Naive thymus-derived CD4-positive, alpha-beta T cell (primary cell): ENCODE measurements around the gene ZNF408. TPM values are rescaled to one million over a fixed set of nuclear protein-coding genes. Genes with fewer than 3 reads are reported as not detected.

ENCODE experiments used
- microRNA-seq: library from miRNA; unstranded; fragments of <30 nt; microRNA quantifications from one replicate; pipeline ENCODE4 v1.2.0, GENCODE V29; 2022; ENCODE audit warnings: borderline microRNAs expressed
- polyA plus RNA-seq, 2 donors: library from polyadenylated mRNA; unstranded; fragments of 300-500 nt; fragmentation: Illumina TruSeq; gene quantifications; one replicate each; pipeline ENCODE4 v1.2.3, GENCODE V29; 2021
- total RNA-seq, 6 experiments: library from RNA in 5 of 6; stranded (reverse) in 5 of 6; gene quantifications; 1 replicate in 5 of 6; 2 replicates in 1 of 6; pipeline ENCODE4 v1.2.3 and lab custom pipeline; 2021 to 2026

Gene ZNF408
- total and polyA plus RNA-seq, 7 experiments from 2014 or later, result 7.0 to 20.0 (median 14.1) TPM

Small RNA genes lying within 50 kb of the gene (microRNA-seq; reads per million reads assigned to microRNA genes)
- gene MIR5582, result not detected

Other genes with a start within 250 kb of the ZNF408 start
- 10 to 100 TPM; 38.1 to 48.7 (median 44.6) TPM for gene AMBRA1, start 107.0 kb upstream of the ZNF408 start, total RNA-seq
- 10 to 100 TPM in 1 of 2 donors, 1 to 10 TPM in 1; 8.9 to 24.1 TPM for gene AMBRA1, start 107.0 kb upstream of the ZNF408 start, polyA plus RNA-seq
- gene HARBI1, start 83.8 kb upstream of the ZNF408 start, total RNA-seq, result 10 to 100 TPM in 2 of 5 experiments, 1 to 10 TPM in 3; 5.8 to 18.1 (median 8.0) TPM
- gene HARBI1, start 83.8 kb upstream of the ZNF408 start, polyA plus RNA-seq, result 1 to 10 TPM; 2.9 to 7.5 TPM
- gene ATG13, start 83.5 kb upstream of the ZNF408 start, total RNA-seq, result 100 to 1,000 TPM in 2 of 5 experiments, 10 to 100 TPM in 3; 70.0 to 114 (median 96.8) TPM
- 10 to 100 TPM; 75.9 to 77.5 TPM for gene ATG13, start 83.5 kb upstream of the ZNF408 start, polyA plus RNA-seq
- gene ARHGAP1, start 412 bp upstream of the ZNF408 start, total RNA-seq, result 10 to 100 TPM; 44.6 to 82.5 (median 64.6) TPM
- 10 to 100 TPM; 44.2 to 69.9 TPM for gene ARHGAP1, start 412 bp upstream of the ZNF408 start, polyA plus RNA-seq
- under 1 TPM in 1 of 5 experiments, not detected in 4; 0.15 TPM for gene F2, start 18.2 kb downstream of the ZNF408 start, total RNA-seq
- not detected for gene F2, start 18.2 kb downstream of the ZNF408 start, polyA plus RNA-seq
- gene CKAP5, start 145.2 kb downstream of the ZNF408 start, total RNA-seq, result 100 to 1,000 TPM in 1 of 5 experiments, 10 to 100 TPM in 4; 28.3 to 126 (median 46.0) TPM
- 10 to 100 TPM; 10.9 to 23.8 TPM for gene CKAP5, start 145.2 kb downstream of the ZNF408 start, polyA plus RNA-seq
- not detected for gene LRP4, start 217.5 kb downstream of the ZNF408 start, total RNA-seq
- gene LRP4, start 217.5 kb downstream of the ZNF408 start, polyA plus RNA-seq, result not detected
- 10 to 100 TPM in 4 of 5 experiments, 1 to 10 TPM in 1; 9.3 to 18.6 (median 16.1) TPM for gene CSTPP1, start 235.7 kb downstream of the ZNF408 start, total RNA-seq
- gene CSTPP1, start 235.7 kb downstream of the ZNF408 start, polyA plus RNA-seq, result 10 to 100 TPM; 15.2 to 17.0 TPM